K562 (cell line): ENCODE data around the gene HTR3B. TPM values are rescaled to one million over a fixed set of nuclear protein-coding genes. Genes with fewer than 3 reads are reported as not detected.

ENCODE experiments used
- ATAC-seq: fragments of 200-7000 bp; cut with Tn5 transposase; 3 replicates; pipeline ENCODE4 v1.9.1; 2020; ENCODE audit warnings: moderate library complexity
- BruUV-seq: library from RNA; stranded (reverse); fragments of 400-500 nt; replicated peaks from 2 replicates; lab custom pipeline; 2021; lab: Mats Ljungman, UMichigan
- CTCF ChIA-PET: fragments of 300-600 bp; formaldehyde crosslinking; extraction: SDS; loops from one replicate; lab custom pipeline; 2021; ENCODE audit warnings: low intra/inter-chr PET ratio; lab: Yijun Ruan, JAX
- POLR2A ChIA-PET: fragments of 300-600, 350-650 bp; sonication (Branson Sonifier 250); formaldehyde crosslinking; extraction: SDS; loops from one replicate; lab custom pipeline; 2021; ENCODE audit warnings: antibody characterized with exemption, inconsistent platforms; lab: Yijun Ruan, JAX
- DNase-seq, 4 experiments: peaks; one replicate each; pipeline versions ENCODE4 v3.0.0 to v3.0.0-alpha.2; 2011 to 2018; ENCODE audit warnings: low spot score in 3 of 4, mixed read lengths in 3 of 4; ENCODE audit errors: extremely low read depth in 1 of 4
- FAIRE-seq: peaks from 2 replicates; lab custom pipeline; 2011; peaks lifted over from hg19 to GRCh38; lab: Jason Lieb, UNC
- H2AFZ ChIP-seq: 2 replicates; pipeline ENCODE4 v1.6.0; 2011; ENCODE audit warnings: low read depth, low read length, control low read depth, inconsistent platforms
- H3K27ac ChIP-seq: fragments of 200-600 bp; 3 replicates; pipeline ENCODE4 v1.8.0; 2011; ENCODE audit warnings: low read depth, mild to moderate bottlenecking, control low read depth, inconsistent platforms, low read length, moderate library complexity, mixed read lengths; ENCODE audit errors: extremely low read depth
- H3K27me3 ChIP-seq, 2 experiments: fragments of 300-600 bp in 1 of 2; 2 replicates in 1 of 2; 3 replicates in 1 of 2; pipeline versions ENCODE4 v1.6.0 to v1.8.0; 2011; ENCODE audit warnings: inconsistent platforms in 2 of 2, low read length in 2 of 2, mild to moderate bottlenecking in 1 of 2, mixed read lengths in 1 of 2, moderate library complexity in 1 of 2; ENCODE audit not compliant: control insufficient read depth in 2 of 2, insufficient read depth in 2 of 2
- H3K36me3 ChIP-seq: fragments of 300-600 bp; 3 replicates; pipeline ENCODE4 v1.8.0; 2011; ENCODE audit warnings: mild to moderate bottlenecking, low read length, inconsistent platforms; ENCODE audit not compliant: control insufficient read depth, insufficient read depth
- H3K4me1 ChIP-seq, 2 experiments: fragments of 200-600 bp in 1 of 2; replicated peaks in 1 of 2; 2 replicates in 1 of 2; 3 replicates in 1 of 2; pipeline versions ENCODE4 v1.5.1 to v1.8.0; 2011; ENCODE audit warnings: inconsistent platforms in 2 of 2, low read length in 2 of 2, mild to moderate bottlenecking in 1 of 2, mixed read lengths in 1 of 2, moderate library complexity in 1 of 2; ENCODE audit not compliant: control insufficient read depth in 2 of 2, insufficient read depth in 2 of 2
- H3K4me2 ChIP-seq: 2 replicates; pipeline ENCODE4 v1.6.1; 2011; ENCODE audit warnings: low read length, control low read depth, inconsistent platforms, mixed read lengths; ENCODE audit not compliant: insufficient read depth
- H3K4me3 ChIP-seq: fragments of 200-600 bp; sonication (generic), shearing (Covaris generic); 2 replicates; pipeline ENCODE4 v1.5.1; 2016; ENCODE audit warnings: control low read depth, inconsistent platforms
- H3K79me2 ChIP-seq: fragments of 200-600 bp; 3 replicates; pipeline ENCODE4 v1.8.0; 2011; ENCODE audit warnings: low read length, inconsistent platforms; ENCODE audit not compliant: control insufficient read depth, insufficient read depth
- H3K9ac ChIP-seq, 2 experiments: 2 replicates each; pipeline versions ENCODE4 v1.6.0 to v1.6.1; 2011; ENCODE audit warnings: low read depth in 2 of 2, low read length in 2 of 2, control low read depth in 1 of 2, inconsistent platforms in 1 of 2, mild to moderate bottlenecking in 1 of 2, mixed read lengths in 1 of 2; ENCODE audit not compliant: insufficient read depth in 1 of 2
- H3K9me1 ChIP-seq: one replicate; pipeline ENCODE4 v1.6.0; 2011; ENCODE audit warnings: inconsistent platforms, mild to moderate bottlenecking, low read length, moderate library complexity; ENCODE audit not compliant: control insufficient read depth, insufficient read depth
- H3K9me3 ChIP-seq: replicated peaks from 2 replicates; pipeline ENCODE4 v1.5.1; 2011; ENCODE audit warnings: low read depth, low read length, inconsistent platforms; ENCODE audit not compliant: control insufficient read depth, insufficient read depth
- H4K20me1 ChIP-seq: replicated peaks from 2 replicates; pipeline ENCODE4 v1.6.1; 2011; ENCODE audit warnings: low read length, inconsistent platforms, mixed read lengths; ENCODE audit not compliant: control insufficient read depth, insufficient read depth
- AFF4 ChIP-seq: sonication (generic); formaldehyde crosslinking; IDR thresholded peaks from 2 replicates; pipeline ENCODE4 v1.8.0; 2023; ENCODE audit warnings: mild to moderate bottlenecking, missing genetic modification reagents
- CHCHD3 ChIP-seq: fragments of 250-450 bp; sonication (Bioruptor Pico); IDR thresholded peaks from 2 replicates; pipeline ENCODE4 v2.1.2; 2022; ENCODE audit warnings: mild to moderate bottlenecking
- DPF2 ChIP-seq: fragments of 450-650 bp; IDR thresholded peaks from 2 replicates; pipeline ENCODE4 v1.6.1; 2016
- GATA2 ChIP-seq: sonication (generic); formaldehyde crosslinking; IDR thresholded peaks from 2 replicates; pipeline ENCODE4 v1.4.0; 2020; ENCODE audit warnings: mild to moderate bottlenecking, missing genetic modification reagents
- HDAC6 ChIP-seq: IDR thresholded peaks from 2 replicates; pipeline ENCODE4 v1.6.1; 2012; ENCODE audit warnings: low read depth, mild to moderate bottlenecking, control low read depth, inconsistent platforms, low read length, moderate library complexity
- HLTF ChIP-seq: fragments of 450-650 bp; IDR thresholded peaks from 2 replicates; pipeline ENCODE4 v1.6.1; 2016
- HNRNPK ChIP-seq: fragments of 200-400 bp; formaldehyde crosslinking; IDR thresholded peaks from one replicate; pipeline ENCODE4 v1.6.1; 2018; ENCODE audit warnings: mild to moderate bottlenecking, low read depth, low read length; ENCODE audit not compliant: poor library complexity, severe bottlenecking
- JUND ChIP-seq, 2 experiments: IDR thresholded peaks; 2 replicates in 1 of 2; 3 replicates in 1 of 2; pipeline ENCODE4 v1.6.1; 2011; ENCODE audit warnings: borderline replicate concordance in 2 of 2, low read depth in 2 of 2, low read length in 2 of 2, improper control_type of control experiment in 1 of 2, missing biosample characterization in 1 of 2, missing genetic modification characterization in 1 of 2, missing genetic modification reagents in 1 of 2
- MLX ChIP-seq, 2 experiments: fragments of 450-650 bp in 1 of 2; sonication (generic) in 1 of 2; formaldehyde crosslinking; conservative IDR thresholded peaks; 2 replicates each; pipeline versions ENCODE4 v1.4.0 to v1.8.1; 2020 to 2022; ENCODE audit warnings: mild to moderate bottlenecking in 1 of 2, missing genetic modification reagents in 1 of 2
- NFE2 ChIP-seq: IDR thresholded peaks from 2 replicates; pipeline ENCODE4 v1.6.1; 2014; ENCODE audit warnings: antibody characterized with exemption, low read depth
- NR0B1 ChIP-seq: fragments of 450-650 bp; IDR thresholded peaks from one replicate; pipeline ENCODE4 v1.6.1; 2018; ENCODE audit warnings: mild to moderate bottlenecking, moderate library complexity; ENCODE audit not compliant: partially characterized antibody
- TCF3 ChIP-seq: sonication (generic); formaldehyde crosslinking; IDR thresholded peaks from 2 replicates; pipeline ENCODE4 v1.4.0; 2020; ENCODE audit warnings: mild to moderate bottlenecking, missing genetic modification reagents
- WGBS: fragments of 100-300 bp; shearing (Covaris generic); methylation state at CpG from one replicate; pipeline ENCODE4 v1.1.6; 2016; ENCODE audit warnings: low coverage, mixed read lengths; ENCODE audit not compliant: insufficient coverage; ENCODE audit errors: missing lambda C conversion rate; 5-methylcytosine and 5-hydroxymethylcytosine counted together
- in situ Hi-C: fragments of 300-500 bp; cut with MboI; formaldehyde crosslinking; loops from 4 replicates; pipeline ENCODE4 v1.15.0; 2018; ENCODE audit warnings: inconsistent platforms, mixed read lengths
- intact Hi-C: fragments of 100-400 bp; cut with micrococcal nuclease; formaldehyde crosslinking; loops from 2 replicates; pipeline ENCODE4 v1.14.2; 2022
- polyA plus RNA-seq, 8 experiments: library from polyadenylated mRNA; depleted of rRNA in 4 of 8; stranded (reverse) in 5 of 8; unstranded in 3 of 8; fragments of >200 nt; fragmentation: Nextera tagmentation in 2 of 8; fragmentation: Illumina TruSeq in 1 of 8; extraction: Ambion mirVana in 2 of 8; extraction: Trizol in 1 of 8; gene quantifications; 2 replicates each; pipeline versions ENCODE4 v1.2.1 to v1.2.3, GENCODE V29; 2011 to 2014; ENCODE audit warnings: inconsistent platforms in 1 of 8, missing spikeins in 1 of 8
- total RNA-seq, 7 experiments: library from RNA; depleted of rRNA in 6 of 7; stranded (reverse); fragments of >200 nt in 6 of 7; fragmentation: Illumina TruSeq in 2 of 7; extraction: Trizol in 2 of 7; gene quantifications; 2 replicates each; pipeline versions ENCODE4 v1.2.1 to v1.2.3, GENCODE V29; 2011 to 2021; ENCODE audit warnings: low replicate concordance in 1 of 7
- TF ChIP-seq, protein P1 (sequence below): fragments of 450-650 bp; IDR thresholded peaks from 2 replicates; pipeline ENCODE4 v1.6.1; 2016
- TF ChIP-seq, protein P2 (sequence below): fragments of 450-650 bp; formaldehyde crosslinking; IDR thresholded peaks from 2 replicates; pipeline ENCODE4 v1.4.0; 2020; ENCODE audit warnings: mild to moderate bottlenecking

The HTR3B gene
- total and polyA plus RNA-seq, 9 of the 15 experiments (the other 6 are each of a cell fraction or from before 2014, with no cell fraction given), result not detected

DNA sequence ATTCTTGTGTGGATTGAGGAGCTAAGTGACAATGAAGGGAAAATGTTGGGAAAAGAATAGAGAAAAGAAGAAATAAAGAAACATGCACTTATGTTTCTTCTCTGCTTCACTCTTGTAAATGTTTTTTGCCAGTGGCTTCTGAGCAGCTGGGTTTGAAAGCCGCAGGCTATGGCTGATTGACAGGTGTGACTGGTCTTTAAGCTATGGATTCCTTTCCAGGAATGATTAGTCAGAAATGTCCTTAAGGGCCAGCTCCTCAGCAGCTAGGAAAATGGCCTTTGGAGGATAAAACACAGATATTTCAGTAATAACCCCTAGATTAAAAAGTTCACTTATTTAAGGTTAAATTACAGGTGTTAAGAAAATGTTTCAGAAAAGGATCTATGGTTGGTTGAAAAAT, 22.7 kb upstream of the HTR3B start:
- ATAC-seq (peak; percentile 39; the same call in 1 of the 3 replicates), DNase-seq (peak; percentile 32 to 55 (median 45)), FAIRE-seq (peak; percentile 6)
- Histone ChIP-seq H2AFZ (peak overlapping the region; percentile 1), H3K4me3 (no peak overlapping the region), H4K20me1 (no peaks in the 10 kb centered on the region), H3K9me3 (no peaks in the 10 kb centered on the region), H3K27ac (no peak overlapping the region), H3K4me1 (peaks cover under 1 to 25% of the 10 kb centered on the region in 2 experiments; a peak in 4 of 5 replicates), H3K9me1 (no peaks in the 10 kb centered on the region), H3K79me2 (peaks cover 6% of the 10 kb centered on the region), H3K36me3 (no peaks in the 10 kb centered on the region), H3K27me3 (no peaks in the 10 kb centered on the region), H3K9ac (no peak overlapping the region), H3K4me2 (no peak overlapping the region)
- intact Hi-C loops (no loop called here), in situ Hi-C loops (no loop called here)
- WGBS, result 7% methylated on average over 1 of the region's 1 CpG
- ChIA-PET CTCF (no interaction called here), POLR2A (interaction anchor here (0.6 to 0.8 kb wide), 2 partner anchors 25 to 83 kb away, joined by 4 to 5 read pairs; no protein-coding TSS in a partner anchor)
- no TSS peak for BruUV-seq
- no peak for TF ChIP-seq NR0B1
- TF ChIP-seq HDAC6, result no peak
- no peak for TF ChIP-seq AFF4 (CRISPR knock-in tag)
- TF ChIP-seq CHCHD3, result no peak
- no peak for TF ChIP-seq GATA2 (CRISPR knock-in tag)
- TF ChIP-seq TCF3 (CRISPR knock-in tag), result no peak
- TF ChIP-seq DPF2, result peak; percentile 42; the same call in 1 of the 2 replicates
- TF ChIP-seq, protein P1, sequence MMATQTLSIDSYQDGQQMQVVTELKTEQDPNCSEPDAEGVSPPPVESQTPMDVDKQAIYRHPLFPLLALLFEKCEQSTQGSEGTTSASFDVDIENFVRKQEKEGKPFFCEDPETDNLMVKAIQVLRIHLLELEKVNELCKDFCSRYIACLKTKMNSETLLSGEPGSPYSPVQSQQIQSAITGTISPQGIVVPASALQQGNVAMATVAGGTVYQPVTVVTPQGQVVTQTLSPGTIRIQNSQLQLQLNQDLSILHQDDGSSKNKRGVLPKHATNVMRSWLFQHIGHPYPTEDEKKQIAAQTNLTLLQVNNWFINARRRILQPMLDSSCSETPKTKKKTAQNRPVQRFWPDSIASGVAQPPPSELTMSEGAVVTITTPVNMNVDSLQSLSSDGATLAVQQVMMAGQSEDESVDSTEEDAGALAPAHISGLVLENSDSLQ, result peak; percentile 97
- no peak for TF ChIP-seq HNRNPK
- TF ChIP-seq, protein P2, sequence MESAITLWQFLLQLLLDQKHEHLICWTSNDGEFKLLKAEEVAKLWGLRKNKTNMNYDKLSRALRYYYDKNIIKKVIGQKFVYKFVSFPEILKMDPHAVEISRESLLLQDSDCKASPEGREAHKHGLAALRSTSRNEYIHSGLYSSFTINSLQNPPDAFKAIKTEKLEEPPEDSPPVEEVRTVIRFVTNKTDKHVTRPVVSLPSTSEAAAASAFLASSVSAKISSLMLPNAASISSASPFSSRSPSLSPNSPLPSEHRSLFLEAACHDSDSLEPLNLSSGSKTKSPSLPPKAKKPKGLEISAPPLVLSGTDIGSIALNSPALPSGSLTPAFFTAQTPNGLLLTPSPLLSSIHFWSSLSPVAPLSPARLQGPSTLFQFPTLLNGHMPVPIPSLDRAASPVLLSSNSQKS (CRISPR knock-in tag), result no peak
- no peak for TF ChIP-seq HLTF
- 0 out of 2 replicates have a peak, but pooled peaks have one; percentile 31 for TF ChIP-seq NFE2
- TF ChIP-seq JUND (IDR thresholded peaks at IDR 0.05; ENCODE audit: borderline replicate concordance, low read depth, low read length), result peak; percentile 60; the same call in 1 of the 2 replicates
- TF ChIP-seq JUND (tag; IDR thresholded peaks at IDR 0.05; ENCODE audit: borderline replicate concordance, low read depth, low read length), result peak; percentile 52; the same call in 1 of the 3 replicates
- no peak for TF ChIP-seq MLX (CRISPR knock-in tag; conservative IDR thresholded peaks at IDR 0.05)
